ENCODE measurements around the gene ARAP1. TPM values are rescaled to one million over a fixed set of nuclear protein-coding genes. Genes with fewer than 3 reads are reported as not detected.
A peak's percentile ranks its signal among the peaks of the same experiment; 100 is the strongest.

Gene ARAP1
- total RNA-seq, 6 experiments from 2014 or later: 32.9 to 76.7 (median 41.2) TPM

DNA sequence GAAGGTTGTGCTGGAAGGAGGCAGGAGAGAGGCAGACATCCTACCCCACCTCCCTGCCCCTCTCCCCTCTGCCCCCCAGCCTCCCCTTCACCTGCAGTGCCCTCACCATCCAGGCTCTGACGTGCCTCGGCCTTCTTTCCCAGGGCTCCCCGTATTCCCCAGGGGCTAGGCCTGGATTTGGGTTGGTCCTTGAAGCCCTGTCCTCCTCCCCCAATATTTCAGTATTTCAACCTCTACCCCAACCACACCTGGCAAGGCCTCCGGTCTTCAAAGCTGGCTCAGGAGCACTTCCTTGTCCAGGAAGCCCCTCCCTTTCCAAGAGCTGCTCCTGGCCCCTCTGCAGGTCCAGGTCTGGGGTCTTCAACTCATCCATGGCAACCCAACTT lies 69.4 kb downstream of the ARAP1 start:
- intact Hi-C loops (cut with DNase I): no loop called here
- Histone ChIP-seq H3K9me3 (no peaks in the 10 kb centered on the region), H3K36me3 (peaks cover 0 to 18% (median 0%) of the 10 kb centered on the region in 4 donors), H3K27me3 (no peaks in the 10 kb centered on the region), H3K27ac (no peak overlapping the region), H3K4me3 (no peak overlapping the region), H3K4me1 (no peaks in the 10 kb centered on the region)
- no peak for DNase-seq
- TF ChIP-seq POLR2A (IDR thresholded peaks at IDR 0.05): no peak
- TF ChIP-seq, protein P1, sequence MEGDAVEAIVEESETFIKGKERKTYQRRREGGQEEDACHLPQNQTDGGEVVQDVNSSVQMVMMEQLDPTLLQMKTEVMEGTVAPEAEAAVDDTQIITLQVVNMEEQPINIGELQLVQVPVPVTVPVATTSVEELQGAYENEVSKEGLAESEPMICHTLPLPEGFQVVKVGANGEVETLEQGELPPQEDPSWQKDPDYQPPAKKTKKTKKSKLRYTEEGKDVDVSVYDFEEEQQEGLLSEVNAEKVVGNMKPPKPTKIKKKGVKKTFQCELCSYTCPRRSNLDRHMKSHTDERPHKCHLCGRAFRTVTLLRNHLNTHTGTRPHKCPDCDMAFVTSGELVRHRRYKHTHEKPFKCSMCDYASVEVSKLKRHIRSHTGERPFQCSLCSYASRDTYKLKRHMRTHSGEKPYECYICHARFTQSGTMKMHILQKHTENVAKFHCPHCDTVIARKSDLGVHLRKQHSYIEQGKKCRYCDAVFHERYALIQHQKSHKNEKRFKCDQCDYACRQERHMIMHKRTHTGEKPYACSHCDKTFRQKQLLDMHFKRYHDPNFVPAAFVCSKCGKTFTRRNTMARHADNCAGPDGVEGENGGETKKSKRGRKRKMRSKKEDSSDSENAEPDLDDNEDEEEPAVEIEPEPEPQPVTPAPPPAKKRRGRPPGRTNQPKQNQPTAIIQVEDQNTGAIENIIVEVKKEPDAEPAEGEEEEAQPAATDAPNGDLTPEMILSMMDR (IDR thresholded peaks at IDR 0.05): no peak
- 58% methylated on average over 4 of the region's 4 CpGs for WGBS (ENCODE audit: insufficient coverage, low coverage, low lambda C conversion rate, missing lambda C conversion rate)
- ATAC-seq: no peak

DNA sequence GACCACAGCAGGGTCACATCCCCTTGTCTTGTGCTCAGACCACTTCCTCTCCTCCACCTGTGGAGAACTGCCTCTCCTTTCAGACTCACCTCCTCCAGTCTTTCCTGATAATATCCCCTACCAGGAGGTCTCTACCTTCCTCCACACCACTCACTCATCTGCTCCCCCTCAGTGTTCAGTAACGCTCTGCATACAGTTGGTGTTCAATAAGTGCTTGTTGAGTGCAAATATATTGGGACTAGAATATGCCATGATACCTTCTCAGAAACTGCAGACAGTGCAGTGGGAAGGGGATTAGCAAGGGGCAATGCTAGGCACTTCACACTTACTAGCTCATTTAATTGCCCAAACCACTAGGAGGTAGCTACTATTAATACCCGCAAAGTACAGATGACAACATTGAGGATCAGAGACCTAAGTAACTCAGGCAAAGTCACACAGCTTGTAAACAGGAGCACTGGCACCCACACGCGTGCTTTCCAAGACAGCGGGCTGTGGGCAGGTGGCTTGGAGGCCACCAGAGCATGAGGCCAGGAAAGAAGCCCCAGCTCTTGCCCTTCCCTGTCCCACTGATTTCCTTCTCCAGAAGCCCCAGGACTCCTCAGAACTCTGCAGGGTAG lies 69.9 kb downstream of the ARAP1 start:
- ATAC-seq: no peak
- Histone ChIP-seq H3K9me3 (no peaks in the 10 kb centered on the region), H3K36me3 (peaks cover 0 to 13% (median 0%) of the 10 kb centered on the region in 4 donors), H3K4me1 (no peaks in the 10 kb centered on the region), H3K4me3 (no peak overlapping the region), H3K27ac (no peak overlapping the region), H3K27me3 (peaks cover 0 to 4% of the 10 kb centered on the region in 2 donors)
- 59% methylated on average over 4 of the region's 5 CpGs for WGBS (ENCODE audit: insufficient coverage, low coverage, low lambda C conversion rate, missing lambda C conversion rate)
- no peak for DNase-seq
- TF ChIP-seq, protein P1 (IDR thresholded peaks at IDR 0.05): no peak
- no peak for TF ChIP-seq POLR2A (IDR thresholded peaks at IDR 0.05)
- intact Hi-C loops (cut with DNase I): no loop called here

DNA sequence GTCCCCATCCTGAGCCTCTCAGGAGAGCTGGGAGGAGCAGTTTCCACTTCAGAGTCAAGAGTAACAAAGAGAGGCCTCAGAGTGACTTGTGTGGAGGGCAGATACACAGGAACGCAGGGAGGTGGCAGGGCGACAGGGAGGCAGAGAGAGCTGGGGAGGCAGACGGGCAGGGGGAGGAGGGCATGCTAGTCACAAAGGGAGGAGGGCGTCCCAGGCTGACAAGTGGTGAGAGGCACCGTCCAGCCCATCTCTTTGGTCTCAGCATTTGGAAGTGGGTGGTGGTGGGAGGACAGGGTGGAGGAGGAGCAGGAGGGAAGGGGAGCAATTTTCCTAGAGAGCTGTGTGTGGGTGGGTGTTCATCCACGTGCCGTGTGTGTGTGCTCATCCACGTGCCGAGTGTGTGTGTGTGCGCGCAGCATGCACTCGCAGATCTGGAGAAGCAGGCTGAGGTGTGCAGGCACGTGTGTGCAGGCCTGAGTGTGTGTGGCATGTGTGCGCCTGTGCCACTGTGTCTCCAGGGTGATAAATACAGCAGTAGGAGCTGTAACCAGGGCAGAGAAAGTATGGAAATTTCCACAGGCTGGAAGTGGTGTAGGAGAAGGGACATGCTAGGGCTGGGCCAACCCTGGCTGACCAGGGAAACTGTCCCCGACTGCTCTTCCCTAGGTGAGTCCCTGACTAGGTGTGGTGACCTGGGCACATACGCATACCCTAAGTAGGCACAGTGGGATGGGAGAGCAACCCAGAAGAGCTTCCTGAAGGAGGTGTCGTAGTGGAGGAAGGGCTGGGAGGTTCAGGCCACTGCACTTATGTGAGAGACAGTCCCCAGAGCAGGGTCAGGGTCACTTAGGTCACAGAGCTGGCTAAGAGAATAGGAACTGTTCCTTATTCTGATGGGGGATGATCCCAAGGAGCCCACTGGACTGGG lies 70.7 kb downstream of the ARAP1 start:
- peaks cover 0 to 7% (median 0%) of the 10 kb centered on the region in 4 donors for H3K36me3 ChIP-seq
- TF ChIP-seq, protein P1 (IDR thresholded peaks at IDR 0.05): no peak
- no peak for TF ChIP-seq POLR2A (IDR thresholded peaks at IDR 0.05)
- H3K9me3 ChIP-seq: no peaks in the 10 kb centered on the region
- peaks cover 0 to 13% of the 10 kb centered on the region in 2 donors for H3K27me3 ChIP-seq
- intact Hi-C loops (cut with DNase I): no loop called here
- peaks cover 0 to 4% (median 0%) of the 10 kb centered on the region in 4 donors for H3K4me1 ChIP-seq
- ATAC-seq (peak in 3 of 4 donors; percentile 3 to 16 (median 9)), DNase-seq (no peak)
- H3K4me3 ChIP-seq: no peak overlapping the region
- 36% methylated on average over 9 of the region's 17 CpGs for WGBS (ENCODE audit: insufficient coverage, low coverage, low lambda C conversion rate, missing lambda C conversion rate)
- H3K27ac ChIP-seq: no peak overlapping the region

DNA sequence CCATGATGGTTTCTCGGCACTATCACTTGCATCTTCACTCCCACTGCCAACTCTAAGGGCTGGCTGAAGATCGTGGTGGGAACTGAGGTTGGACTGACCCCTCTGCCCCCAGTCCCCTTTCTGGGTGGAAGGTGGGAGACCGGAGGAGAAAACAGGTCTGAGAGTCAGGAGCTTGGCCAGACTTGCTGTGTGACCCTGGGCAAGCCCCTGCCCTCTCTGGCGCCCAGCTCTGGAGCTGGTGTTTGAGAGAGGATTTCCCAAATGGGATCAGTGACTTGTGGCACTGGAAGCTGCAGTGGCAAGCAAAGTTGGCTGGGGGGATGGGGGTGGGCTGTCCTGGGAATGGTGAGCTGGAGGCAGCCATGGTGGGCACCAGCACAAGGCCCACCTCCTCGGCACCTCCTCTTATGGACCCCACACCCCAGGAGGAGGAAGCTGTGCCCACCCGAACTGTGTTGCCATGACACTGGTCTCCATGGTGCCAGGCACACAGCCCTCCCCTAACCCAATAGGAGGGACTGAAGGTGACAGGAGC lies 71.5 kb downstream of the ARAP1 start:
- H3K4me1 ChIP-seq: peaks cover 0 to 4% (median 0%) of the 10 kb centered on the region in 4 donors
- intact Hi-C loops (cut with DNase I): no loop called here
- H3K4me3 ChIP-seq: no peak overlapping the region
- peaks cover 0 to 13% of the 10 kb centered on the region in 2 donors for H3K27me3 ChIP-seq
- peaks cover 0 to 5% (median 0%) of the 10 kb centered on the region in 4 donors for H3K36me3 ChIP-seq
- DNase-seq: no peak
- TF ChIP-seq, protein P1 (IDR thresholded peaks at IDR 0.05): no peak
- TF ChIP-seq POLR2A (IDR thresholded peaks at IDR 0.05): no peak
- WGBS (ENCODE audit: insufficient coverage, low coverage, low lambda C conversion rate, missing lambda C conversion rate): 22% methylated on average over 2 of the region's 6 CpGs
- ATAC-seq: no peak
- no peaks in the 10 kb centered on the region for H3K9me3 ChIP-seq
- H3K27ac ChIP-seq: no peak overlapping the region
